Measurements from ENCODE around the gene ITM2B.

Gene ITM2B

DNA sequence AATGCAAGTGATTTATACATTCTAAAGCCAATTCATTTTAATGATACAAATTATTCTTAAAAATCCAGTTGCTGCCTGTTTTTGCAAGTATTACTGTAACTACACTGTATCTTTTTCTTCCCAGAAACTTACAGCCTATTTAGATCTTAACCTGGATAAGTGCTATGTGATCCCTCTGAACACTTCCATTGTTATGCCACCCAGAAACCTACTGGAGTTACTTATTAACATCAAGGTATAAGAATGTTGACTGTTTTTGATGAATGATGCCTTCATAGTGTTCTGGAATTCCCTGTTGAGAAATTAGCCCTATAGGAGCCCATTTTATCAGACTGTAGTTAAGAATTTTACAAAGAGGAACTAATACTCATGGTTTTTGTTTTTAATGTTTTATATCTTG is 25.0 kb downstream of the ITM2B start:
- Histone ChIP-seq H3K27me3 (replicated peaks; ENCODE audit: control insufficient read depth, insufficient read depth, low read length) (no peaks in the 10 kb centered on the region), H3K36me3 (ENCODE audit: control insufficient read depth, insufficient read depth, low read length) (no peaks in the 10 kb centered on the region), H3K4me3 (replicated peaks; ENCODE audit: low read depth, low read length) (no peak overlapping the region)
- DNase-seq (ENCODE audit: extremely low read depth, insufficient read length) = no peak
- TF ChIP-seq, protein P1, sequence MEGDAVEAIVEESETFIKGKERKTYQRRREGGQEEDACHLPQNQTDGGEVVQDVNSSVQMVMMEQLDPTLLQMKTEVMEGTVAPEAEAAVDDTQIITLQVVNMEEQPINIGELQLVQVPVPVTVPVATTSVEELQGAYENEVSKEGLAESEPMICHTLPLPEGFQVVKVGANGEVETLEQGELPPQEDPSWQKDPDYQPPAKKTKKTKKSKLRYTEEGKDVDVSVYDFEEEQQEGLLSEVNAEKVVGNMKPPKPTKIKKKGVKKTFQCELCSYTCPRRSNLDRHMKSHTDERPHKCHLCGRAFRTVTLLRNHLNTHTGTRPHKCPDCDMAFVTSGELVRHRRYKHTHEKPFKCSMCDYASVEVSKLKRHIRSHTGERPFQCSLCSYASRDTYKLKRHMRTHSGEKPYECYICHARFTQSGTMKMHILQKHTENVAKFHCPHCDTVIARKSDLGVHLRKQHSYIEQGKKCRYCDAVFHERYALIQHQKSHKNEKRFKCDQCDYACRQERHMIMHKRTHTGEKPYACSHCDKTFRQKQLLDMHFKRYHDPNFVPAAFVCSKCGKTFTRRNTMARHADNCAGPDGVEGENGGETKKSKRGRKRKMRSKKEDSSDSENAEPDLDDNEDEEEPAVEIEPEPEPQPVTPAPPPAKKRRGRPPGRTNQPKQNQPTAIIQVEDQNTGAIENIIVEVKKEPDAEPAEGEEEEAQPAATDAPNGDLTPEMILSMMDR (IDR thresholded peaks at IDR 0.05; ENCODE audit: insufficient read depth, low read length, poor library complexity, severe bottlenecking) = no peak

DNA sequence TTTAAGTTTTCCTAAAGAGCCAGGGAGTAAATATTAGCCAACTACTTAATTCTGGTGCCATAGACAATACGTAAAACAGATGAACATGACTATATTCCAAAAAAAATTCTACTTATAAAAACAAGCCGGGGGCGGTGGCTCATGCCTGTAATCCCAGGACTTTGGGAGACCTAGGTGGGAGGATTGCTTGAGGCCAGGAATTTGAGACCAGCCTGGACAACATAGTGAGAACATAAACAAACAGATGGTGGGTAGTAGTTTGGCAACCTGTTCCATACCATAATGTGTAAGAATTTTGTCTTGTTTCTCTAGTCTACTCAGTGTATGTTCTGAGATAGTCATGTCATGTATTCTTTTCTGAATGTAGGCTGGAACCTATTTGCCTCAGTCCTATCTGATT is 25.4 kb downstream of the ITM2B start:
- H3K36me3 ChIP-seq (ENCODE audit: control insufficient read depth, insufficient read depth, low read length) = no peaks in the 10 kb centered on the region

DNA sequence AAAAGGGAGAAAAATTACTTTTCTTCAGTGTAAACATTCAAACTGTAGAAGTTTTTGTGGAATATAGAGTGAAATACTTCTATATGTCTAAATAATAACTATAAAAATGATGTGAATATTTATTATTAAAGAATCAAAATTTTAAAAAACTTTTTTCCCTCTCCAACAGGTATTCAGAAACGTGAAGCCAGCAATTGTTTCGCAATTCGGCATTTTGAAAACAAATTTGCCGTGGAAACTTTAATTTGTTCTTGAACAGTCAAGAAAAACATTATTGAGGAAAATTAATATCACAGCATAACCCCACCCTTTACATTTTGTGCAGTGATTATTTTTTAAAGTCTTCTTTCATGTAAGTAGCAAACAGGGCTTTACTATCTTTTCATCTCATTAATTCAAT is 28.0 kb downstream of the ITM2B start:
- Histone ChIP-seq H3K4me3 (replicated peaks; ENCODE audit: low read depth, low read length) (no peak overlapping the region), H3K27me3 (replicated peaks; ENCODE audit: control insufficient read depth, insufficient read depth, low read length) (no peaks in the 10 kb centered on the region), H3K36me3 (ENCODE audit: control insufficient read depth, insufficient read depth, low read length) (no peaks in the 10 kb centered on the region)
- TF ChIP-seq, protein P1 (IDR thresholded peaks at IDR 0.05; ENCODE audit: insufficient read depth, low read length, poor library complexity, severe bottlenecking) = no peak
- no peak for DNase-seq (ENCODE audit: extremely low read depth, insufficient read length)

More for the DNA sequence above, 25.4 kb downstream of the ITM2B start:
- H3K27me3 ChIP-seq (replicated peaks; ENCODE audit: control insufficient read depth, insufficient read depth, low read length) = no peaks in the 10 kb centered on the region
- H3K4me3 ChIP-seq (replicated peaks; ENCODE audit: low read depth, low read length) = no peak overlapping the region
- DNase-seq (ENCODE audit: extremely low read depth, insufficient read length) = no peak
- TF ChIP-seq, protein P1 (IDR thresholded peaks at IDR 0.05; ENCODE audit: insufficient read depth, low read length, poor library complexity, severe bottlenecking) = no peak

DNA sequence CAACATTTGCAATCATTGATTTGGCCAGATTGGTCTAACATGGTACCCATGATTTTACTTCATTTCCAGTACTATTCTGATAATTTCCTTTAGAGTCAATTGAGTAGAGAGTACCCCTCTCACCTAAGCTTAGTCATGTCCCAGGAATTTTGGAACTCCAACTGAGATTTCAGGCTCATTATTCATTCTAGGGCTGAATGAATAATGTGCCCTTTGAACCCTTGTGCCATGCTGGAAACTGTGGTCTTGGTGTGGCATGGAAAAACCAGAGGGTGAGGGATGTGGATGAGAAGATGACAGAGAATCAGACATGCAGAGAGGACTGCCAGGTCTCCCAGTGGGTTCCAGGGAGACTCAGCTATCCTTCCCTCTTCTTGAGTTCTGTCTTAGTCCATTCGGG is 30.2 kb downstream of the ITM2B start:
- Histone ChIP-seq H3K36me3 (ENCODE audit: control insufficient read depth, insufficient read depth, low read length) (no peaks in the 10 kb centered on the region), H3K27me3 (replicated peaks; ENCODE audit: control insufficient read depth, insufficient read depth, low read length) (no peaks in the 10 kb centered on the region), H3K4me3 (replicated peaks; ENCODE audit: low read depth, low read length) (no peak overlapping the region)
- no peak for DNase-seq (ENCODE audit: extremely low read depth, insufficient read length)
- TF ChIP-seq, protein P1 (IDR thresholded peaks at IDR 0.05; ENCODE audit: insufficient read depth, low read length, poor library complexity, severe bottlenecking) = no peak

DNA sequence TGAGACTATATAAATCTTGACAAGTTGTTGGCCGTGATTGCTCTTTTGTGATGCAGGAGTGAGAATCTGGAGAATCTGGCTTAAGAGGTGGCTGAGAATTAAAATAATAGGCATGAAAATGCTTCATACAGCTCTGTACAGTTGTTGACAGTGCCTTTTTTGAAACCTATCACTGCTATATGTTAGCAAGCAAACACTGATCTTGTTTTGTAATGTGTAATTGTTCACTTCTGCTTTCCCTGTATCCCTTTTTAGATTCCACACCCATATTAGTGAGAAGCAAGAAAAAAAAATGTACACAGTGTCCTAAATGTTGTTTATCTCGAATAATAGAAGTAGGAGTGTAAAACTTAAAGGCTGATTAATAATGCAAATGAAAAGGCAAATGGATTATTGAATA is 31.1 kb downstream of the ITM2B start:
- TF ChIP-seq, protein P1 (IDR thresholded peaks at IDR 0.05; ENCODE audit: insufficient read depth, low read length, poor library complexity, severe bottlenecking) = no peak
- H3K4me3 ChIP-seq (replicated peaks; ENCODE audit: low read depth, low read length) = no peak overlapping the region
- DNase-seq (ENCODE audit: extremely low read depth, insufficient read length) = no peak
- no peaks in the 10 kb centered on the region for H3K27me3 ChIP-seq (replicated peaks; ENCODE audit: control insufficient read depth, insufficient read depth, low read length)
- no peaks in the 10 kb centered on the region for H3K36me3 ChIP-seq (ENCODE audit: control insufficient read depth, insufficient read depth, low read length)

DNA sequence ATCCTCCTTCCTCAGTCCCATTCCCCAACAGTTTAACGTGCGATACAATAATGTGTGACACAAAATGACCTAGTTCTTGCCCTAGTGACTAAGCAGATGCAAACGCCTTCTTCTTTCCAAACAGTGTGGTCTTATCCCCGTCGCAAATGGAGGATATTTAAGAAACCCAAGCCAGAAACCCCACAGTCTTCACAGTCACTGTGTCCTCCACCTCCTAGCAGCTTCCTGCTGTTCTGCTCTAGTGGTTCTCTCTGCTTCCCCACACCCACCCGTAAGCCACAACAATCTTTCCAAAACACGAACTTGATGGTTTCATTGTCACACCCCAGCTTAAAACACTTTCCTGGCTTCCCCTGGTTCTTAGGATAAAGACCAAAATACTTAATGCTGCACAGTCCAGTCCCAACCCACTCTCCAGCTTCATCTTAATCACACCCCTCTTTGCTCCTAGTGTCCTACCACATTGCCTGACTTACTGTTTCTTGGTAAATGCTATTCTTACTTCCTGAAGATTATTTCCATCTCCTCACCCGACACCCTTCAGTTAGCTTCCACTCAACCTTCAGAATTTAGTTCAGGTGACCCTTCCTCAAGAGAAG is 32.3 kb downstream of the ITM2B start:
- H3K4me3 ChIP-seq (replicated peaks; ENCODE audit: low read depth, low read length) = no peak overlapping the region
- H3K27me3 ChIP-seq (replicated peaks; ENCODE audit: control insufficient read depth, insufficient read depth, low read length) = no peaks in the 10 kb centered on the region
- DNase-seq (ENCODE audit: extremely low read depth, insufficient read length) = no peak
- no peaks in the 10 kb centered on the region for H3K36me3 ChIP-seq (ENCODE audit: control insufficient read depth, insufficient read depth, low read length)
- TF ChIP-seq, protein P1 (IDR thresholded peaks at IDR 0.05; ENCODE audit: insufficient read depth, low read length, poor library complexity, severe bottlenecking) = no peak
